Natural killer cell treated with Interleukin-12 subunit alpha and Interleukin-12 subunit beta and Interleukin-15 and Interleukin-18, amount 100 ng/mL, for 72 hours (primary cell): ENCODE results near the gene PRRT3. TPM values are rescaled to one million over a fixed set of nuclear protein-coding genes. Genes with fewer than 3 reads are reported as not detected.
"Not testable (repeated sequence)": the region's sequence is repeated elsewhere in the genome, so short reads cannot be mapped to it uniquely, and the experiment has no call there.

Experiments used
- ATAC-seq, 2 donors: fragments of 150-1000 bp; cut with Tn5 transposase in 1 of 2; sonication (Bioruptor Pico), chemical (Tn5 transposase) in 1 of 2; 2 replicates each; pipeline ENCODE4 v1.10.0; 2021
- DNase-seq: peaks from one replicate; pipeline ENCODE4 v3.0.0; 2022; ENCODE audit warnings: low spot score
- H3K27ac Mint-ChIP-seq, 2 donors: 1 replicate in 1 of 2; 2 replicates in 1 of 2; pipeline ENCODE4 v1.8.0; 2022; ENCODE audit warnings: mixed read lengths in 2 of 2, mild to moderate bottlenecking in 1 of 2, moderate library complexity in 1 of 2
- H3K27me3 Mint-ChIP-seq, 2 donors: 1 replicate in 1 of 2; 2 replicates in 1 of 2; pipeline ENCODE4 v1.8.0; 2022; ENCODE audit warnings: mixed read lengths in 2 of 2
- H3K36me3 Mint-ChIP-seq: one replicate; pipeline ENCODE4 v1.8.0; 2022; ENCODE audit warnings: mixed read lengths
- H3K4me1 Mint-ChIP-seq, 2 donors: 1 replicate in 1 of 2; 2 replicates in 1 of 2; pipeline ENCODE4 v1.8.0; 2022; ENCODE audit warnings: low read depth in 2 of 2, mixed read lengths in 2 of 2, mild to moderate bottlenecking in 1 of 2
- H3K4me3 Mint-ChIP-seq: one replicate; pipeline ENCODE4 v1.8.0; 2022; ENCODE audit warnings: mixed read lengths
- H3K9me3 Mint-ChIP-seq: 2 replicates; pipeline ENCODE4 v1.8.0; 2022; ENCODE audit warnings: mixed read lengths
- total RNA-seq, 2 donors: library from RNA; stranded (reverse); gene quantifications; one replicate each; pipeline ENCODE4 v1.2.3, GENCODE V29; 2022

Gene PRRT3
- total RNA-seq, 2 donors from 2014 or later: 13.4 to 13.7 TPM

- Mint-ChIP-seq H3K4me1 (peaks cover 14 to 16% of the 10 kb centered on the region in 2 donors), H3K9me3 (no peaks in the 10 kb centered on the region)
Observed at GRCh38 chr3:9903904-9904303, 48.3 kb downstream of the PRRT3 start.

GRCh38 chr3:9903238-9903624 is 49.0 kb downstream of the PRRT3 start:
- Mint-ChIP-seq H3K9me3 (no peaks in the 10 kb centered on the region), H3K27ac (peak overlapping the region in 1 of 2 donors; percentile 64), H3K27me3 (no peaks in the 10 kb centered on the region), H3K36me3 (no peaks in the 10 kb centered on the region), H3K4me1 (peaks cover 17 to 19% of the 10 kb centered on the region in 2 donors), H3K4me3 (peak overlapping the region; percentile 39)
- ATAC-seq: peak in 1 of 2 donors; percentile 36
- no peak for DNase-seq

More at GRCh38 chr3:9903904-9904303, 48.3 kb downstream of the PRRT3 start:
- peak overlapping the region in 1 of 2 donors; percentile 64 for H3K27ac Mint-ChIP-seq
- H3K27me3 Mint-ChIP-seq: no peaks in the 10 kb centered on the region
- DNase-seq: no peak
- H3K36me3 Mint-ChIP-seq: no peaks in the 10 kb centered on the region
- H3K4me3 Mint-ChIP-seq: no peak overlapping the region
- no peak for ATAC-seq

GRCh38 chr3:9902372-9903237 is 49.6 kb downstream of the PRRT3 start, which contains the start of gene IL17RE:
Gene IL17RE (plus strand): TSS chr3:9902848. CDS start chr3:9902933, 85 bp downstream.
- Mint-ChIP-seq H3K9me3 (no peaks in the 10 kb centered on the region), H3K36me3 (no peaks in the 10 kb centered on the region), H3K27ac (peak within 1 kb of the TSS in 1 of 2 donors; percentile 64), H3K4me3 (peak within 1 kb of the TSS; percentile 39), H3K27me3 (no peaks in the 10 kb centered on the region), H3K4me1 (peaks cover 20 to 22% of the 10 kb centered on the region in 2 donors)
- DNase-seq (no peak), ATAC-seq (peak; percentile 32 to 52)

GRCh38 chr3:9901967-9902366 is 50.2 kb downstream of the PRRT3 start:
- H3K4me3 Mint-ChIP-seq: peak overlapping the region; percentile 25
- peaks cover 20 to 22% of the 10 kb centered on the region in 2 donors for H3K4me1 Mint-ChIP-seq
- DNase-seq (no peak), ATAC-seq (peak; percentile 59 to 61)
- no peaks in the 10 kb centered on the region for H3K9me3 Mint-ChIP-seq
- H3K27me3 Mint-ChIP-seq: no peaks in the 10 kb centered on the region
- peak overlapping the region in 1 of 2 donors; percentile 54 for H3K27ac Mint-ChIP-seq
- no peaks in the 10 kb centered on the region for H3K36me3 Mint-ChIP-seq

DNA sequence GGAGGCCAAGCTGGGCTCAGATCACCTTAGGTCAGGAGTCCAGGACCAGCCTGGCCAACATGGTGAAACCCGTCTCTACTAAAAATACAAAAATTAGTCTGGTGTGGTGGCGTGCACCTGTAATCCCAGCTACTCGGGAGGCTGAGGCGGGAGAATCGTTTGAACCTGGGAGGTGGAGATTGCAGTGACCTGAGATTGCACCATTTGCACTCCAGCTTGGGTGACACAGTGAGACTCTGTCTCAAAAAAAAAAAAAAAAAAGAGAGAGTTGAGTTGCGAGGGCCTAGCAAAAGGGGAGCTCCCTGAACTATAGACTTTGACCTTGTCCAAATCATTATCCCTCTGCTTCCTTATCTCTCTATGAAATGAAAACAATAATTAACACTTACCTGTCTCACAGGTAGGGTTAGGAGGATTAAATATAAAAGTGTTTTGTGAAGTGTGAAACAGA is 51.2 kb downstream of the PRRT3 start:
- H3K4me1 Mint-ChIP-seq: peaks cover 20 to 23% of the 10 kb centered on the region in 2 donors
- ATAC-seq, H3K27me3 Mint-ChIP-seq, H3K4me3 Mint-ChIP-seq, H3K9me3 Mint-ChIP-seq, H3K36me3 Mint-ChIP-seq, DNase-seq: not testable (repeated sequence)
- H3K27ac Mint-ChIP-seq: peak overlapping the region in 1 of 2 donors; percentile 54

DNA sequence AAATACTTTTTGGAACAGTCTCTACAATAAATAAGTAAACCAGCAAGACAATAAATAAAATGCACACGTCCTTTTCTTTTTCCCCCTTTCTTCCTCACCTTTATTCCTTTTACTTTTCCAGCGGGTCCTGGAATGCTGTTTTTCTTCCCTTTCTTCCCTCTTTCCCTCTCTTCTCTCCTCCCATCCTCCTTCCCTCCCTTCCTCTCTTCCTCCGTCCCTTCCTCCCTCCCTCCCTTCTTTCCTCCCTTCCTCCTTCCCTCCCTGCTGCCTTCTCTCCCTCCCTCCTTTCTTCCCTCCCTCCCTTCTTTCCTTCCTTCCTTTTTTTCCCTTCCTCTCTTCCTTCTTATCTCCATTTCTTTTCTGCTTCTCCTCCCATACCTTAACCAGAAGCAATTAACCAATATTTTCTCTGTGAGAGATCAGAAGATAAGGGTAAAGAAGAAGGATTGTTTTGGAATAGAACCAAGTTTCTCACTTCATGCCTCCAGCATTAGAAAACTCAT is 52.9 kb downstream of the PRRT3 start:
- Mint-ChIP-seq H3K27me3 (no peaks in the 10 kb centered on the region), H3K4me3 (no peak overlapping the region), H3K27ac (no peak overlapping the region), H3K9me3 (no peaks in the 10 kb centered on the region), H3K4me1 (peaks cover 27 to 32% of the 10 kb centered on the region in 2 donors), H3K36me3 (peaks cover 6% of the 10 kb centered on the region)
- DNase-seq (no peak), ATAC-seq (no peak)

DNA sequence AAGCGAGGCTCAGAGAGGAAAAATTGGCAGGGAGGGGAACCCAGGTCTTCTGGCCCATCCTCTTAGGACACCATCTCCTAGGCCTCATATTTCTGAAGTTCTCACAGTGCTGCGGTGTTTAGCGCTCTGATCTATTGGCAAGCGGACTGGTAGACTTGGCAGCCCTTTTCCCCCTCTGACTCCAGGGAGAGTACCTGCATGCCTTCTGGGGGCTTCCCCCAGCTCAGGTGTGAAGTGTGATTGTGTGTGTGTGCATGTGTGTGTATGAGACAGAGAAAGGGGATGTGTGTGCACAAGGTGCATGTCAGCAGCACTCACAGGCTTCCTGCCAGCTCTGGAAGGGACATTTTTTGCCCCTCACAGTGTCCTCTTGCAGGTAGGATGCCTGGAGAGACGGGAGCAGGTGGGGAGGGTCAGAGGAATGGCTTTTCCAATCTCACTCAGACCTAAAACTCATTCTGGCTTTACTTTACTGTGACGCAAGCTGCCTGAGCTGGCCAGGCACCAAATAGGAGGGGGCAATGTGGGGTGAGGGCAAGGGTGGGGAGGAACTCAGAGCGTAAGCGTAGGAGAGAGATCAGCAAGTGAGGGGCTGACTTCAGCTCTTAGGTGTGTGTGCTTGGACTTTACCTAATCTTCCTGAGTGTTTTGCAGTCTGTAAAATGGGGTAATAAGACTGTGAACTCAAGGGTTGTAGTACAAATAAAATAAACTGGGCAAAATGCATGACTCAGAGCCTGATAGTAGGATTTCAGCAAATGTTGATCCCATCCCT is 53.6 kb downstream of the PRRT3 start:
- Mint-ChIP-seq H3K9me3 (no peaks in the 10 kb centered on the region), H3K36me3 (peaks cover 12% of the 10 kb centered on the region), H3K4me1 (peaks cover 33% of the 10 kb centered on the region in 2 donors), H3K27me3 (no peaks in the 10 kb centered on the region), H3K4me3 (no peak overlapping the region), H3K27ac (peak overlapping the region in 1 of 2 donors; percentile 26)
- DNase-seq: no peak
- ATAC-seq: no peak

DNA sequence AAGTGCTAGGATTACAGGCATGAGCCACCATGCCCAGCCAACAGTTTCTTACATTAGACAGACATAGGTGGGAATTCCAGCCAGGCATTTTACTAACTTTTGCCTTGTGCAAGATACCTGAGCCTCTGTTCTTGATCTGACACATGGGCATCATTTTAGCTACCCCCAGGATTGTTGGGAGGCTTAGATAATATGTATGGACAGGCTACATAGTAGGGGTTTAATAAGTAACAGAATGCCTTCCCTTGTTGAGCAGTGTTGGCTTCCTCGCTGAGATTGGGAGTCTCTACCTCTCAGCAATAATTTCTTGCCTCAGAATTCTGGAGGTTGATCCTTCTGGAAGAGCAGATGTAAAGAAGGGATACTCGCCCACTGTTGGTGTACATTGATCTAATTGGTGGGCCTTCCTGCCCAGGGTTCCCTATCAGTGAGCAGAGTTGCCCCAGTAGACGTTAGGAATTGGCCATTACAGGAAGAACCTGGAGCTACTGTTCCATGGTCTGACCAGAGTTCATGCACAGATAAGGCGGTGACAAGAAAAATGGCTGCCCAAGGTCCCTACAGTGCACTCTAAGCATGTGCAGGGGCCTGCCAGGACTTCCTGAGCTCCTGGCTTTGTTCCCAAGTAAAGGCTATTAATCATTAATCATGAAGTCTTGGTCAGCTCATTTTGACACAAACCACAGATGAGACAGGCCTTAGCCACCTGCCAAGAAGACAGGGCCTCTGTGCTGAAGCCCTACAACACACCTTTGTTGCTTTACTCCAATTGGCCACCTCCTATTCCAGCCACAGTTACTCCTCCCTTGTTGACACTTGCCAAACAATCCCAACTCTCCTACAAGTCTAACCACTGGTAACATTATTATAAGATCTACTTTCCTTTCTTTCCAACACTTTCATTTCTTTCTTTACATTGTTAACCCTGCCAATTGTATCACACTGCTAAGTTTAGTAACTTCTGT is 54.5 kb downstream of the PRRT3 start:
- ATAC-seq (no peak), DNase-seq (no peak)
- Mint-ChIP-seq H3K4me1 (peaks cover 31 to 34% of the 10 kb centered on the region in 2 donors), H3K4me3 (no peak overlapping the region), H3K27me3 (no peaks in the 10 kb centered on the region), H3K9me3 (no peaks in the 10 kb centered on the region), H3K27ac (peak overlapping the region in 1 of 2 donors; percentile 45), H3K36me3 (peaks cover 18% of the 10 kb centered on the region)

DNA sequence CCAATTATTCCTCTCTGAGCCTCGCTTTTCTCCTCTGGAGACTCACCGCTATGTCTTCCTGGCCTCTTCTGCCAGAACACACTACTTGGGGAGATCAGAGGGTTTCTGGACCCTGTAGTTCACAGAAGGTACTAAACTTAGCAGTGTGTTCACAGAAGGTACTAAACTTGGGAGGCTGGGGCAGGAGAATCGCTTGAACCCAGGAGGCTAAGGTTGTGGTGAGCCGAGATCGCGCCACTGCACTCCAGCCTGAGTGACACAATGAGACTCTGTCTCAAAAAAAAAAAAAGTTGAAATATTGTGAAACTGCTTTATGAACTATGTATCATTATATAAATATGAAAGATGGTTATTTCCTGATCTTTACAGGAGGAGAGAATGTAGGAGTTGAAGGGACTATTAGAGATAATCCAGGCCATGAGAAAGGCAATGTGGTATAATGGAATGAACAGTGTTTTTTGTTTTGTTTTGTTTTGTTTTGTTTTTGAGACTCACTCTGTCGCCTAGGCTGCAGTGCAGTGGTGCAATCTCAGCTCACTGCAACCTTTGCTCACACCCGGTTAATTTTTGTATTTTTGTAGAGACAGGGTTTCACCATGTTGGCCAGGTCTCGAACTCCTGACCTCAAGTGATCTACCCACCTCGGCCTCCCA is 55.3 kb downstream of the PRRT3 start:
- H3K4me3 Mint-ChIP-seq, DNase-seq, ATAC-seq, H3K9me3 Mint-ChIP-seq, H3K27me3 Mint-ChIP-seq: not testable (repeated sequence)
- Mint-ChIP-seq H3K27ac (peak overlapping the region in 1 of 2 donors; percentile 45), H3K36me3 (peaks cover 23% of the 10 kb centered on the region), H3K4me1 (peaks cover 31 to 34% of the 10 kb centered on the region in 2 donors)

GRCh38 chr3:9895715-9896114 is 56.5 kb downstream of the PRRT3 start:
- Mint-ChIP-seq H3K4me1 (peaks cover 34 to 39% of the 10 kb centered on the region in 2 donors), H3K36me3 (peaks cover 23% of the 10 kb centered on the region)
- H3K4me3 Mint-ChIP-seq, H3K27ac Mint-ChIP-seq, ATAC-seq, H3K9me3 Mint-ChIP-seq, H3K27me3 Mint-ChIP-seq, DNase-seq: not testable (repeated sequence)
